Epithelial cell of esophagus (primary cell): ENCODE data around the gene S1PR4.
A peak's percentile ranks its signal among the peaks of the same experiment; 100 is the strongest.
"Not testable (repeated sequence)": the region's sequence is repeated elsewhere in the genome, so short reads cannot be mapped to it uniquely, and the experiment has no call there.

Experiments used
- DNase-seq: peaks from one replicate; pipeline ENCODE4 v3.0.0; 2010; ENCODE audit warnings: low read depth
- H3K4me3 ChIP-seq: 2 replicates; pipeline ENCODE4 v1.5.1; 2011; ENCODE audit warnings: mild to moderate bottlenecking, low read length, control low read depth
- CTCF ChIP-seq: IDR thresholded peaks from 2 replicates; pipeline ENCODE4 v1.5.1; 2011; ENCODE audit warnings: low read depth, mild to moderate bottlenecking, low read length, control low read depth, inconsistent platforms; ENCODE audit not compliant: insufficient read depth; ENCODE audit errors: missing control alignments

Gene S1PR4

GRCh38 chr19:3151563-3152418 is 26.8 kb upstream of the S1PR4 start:
- H3K4me3 ChIP-seq = no peak overlapping the region
- TF ChIP-seq CTCF = no peak
- DNase-seq = peak; percentile 40

GRCh38 chr19:3152419-3152780 is 26.2 kb upstream of the S1PR4 start:
- no peak overlapping the region for H3K4me3 ChIP-seq
- DNase-seq = no peak
- no peak for TF ChIP-seq CTCF

- H3K4me3 ChIP-seq = no peak overlapping the region
- DNase-seq = no peak
- no peak for TF ChIP-seq CTCF
These were observed 25.0 kb upstream of the S1PR4 start for GRCh38 chr19:3153286-3154230.

GRCh38 chr19:3154447-3154846 is 24.1 kb upstream of the S1PR4 start:
- not testable (repeated sequence) for DNase-seq, H3K4me3 ChIP-seq

- TF ChIP-seq CTCF = no peak
- DNase-seq = peak; percentile 100
- no peak overlapping the region for H3K4me3 ChIP-seq
These were observed 23.4 kb upstream of the S1PR4 start for GRCh38 chr19:3154957-3155736.

GRCh38 chr19:3157096-3157845 is 21.3 kb upstream of the S1PR4 start:
- DNase-seq = no peak
- TF ChIP-seq CTCF = no peak

More at GRCh38 chr19:3157096-3157845, 21.3 kb upstream of the S1PR4 start:
- no peak overlapping the region for H3K4me3 ChIP-seq
